ENCODE data around the gene SLC15A3.

DNA sequence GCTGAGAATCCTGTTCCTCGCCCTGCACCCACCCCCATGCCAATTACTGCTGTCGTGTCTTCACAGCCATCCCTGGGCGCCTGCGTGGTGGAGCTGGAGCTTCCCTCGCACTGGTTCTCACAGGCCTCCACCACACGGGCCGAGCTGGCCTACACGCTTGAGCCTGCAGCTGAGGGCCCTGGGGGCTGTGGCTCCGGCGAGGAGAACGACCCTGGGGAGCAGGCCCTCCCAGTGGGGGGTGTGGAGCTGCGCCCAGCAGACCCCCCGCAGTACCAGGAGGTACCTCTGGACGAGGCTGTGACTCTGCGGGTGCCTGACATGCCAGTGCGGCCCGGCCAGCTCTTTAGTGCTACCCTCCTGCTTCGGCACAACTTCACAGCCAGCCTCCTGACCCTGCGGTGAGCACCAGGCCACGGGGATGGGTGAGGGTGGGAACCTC lies 23.4 kb downstream of the SLC15A3 start:
- TF ChIP-seq, protein P1, sequence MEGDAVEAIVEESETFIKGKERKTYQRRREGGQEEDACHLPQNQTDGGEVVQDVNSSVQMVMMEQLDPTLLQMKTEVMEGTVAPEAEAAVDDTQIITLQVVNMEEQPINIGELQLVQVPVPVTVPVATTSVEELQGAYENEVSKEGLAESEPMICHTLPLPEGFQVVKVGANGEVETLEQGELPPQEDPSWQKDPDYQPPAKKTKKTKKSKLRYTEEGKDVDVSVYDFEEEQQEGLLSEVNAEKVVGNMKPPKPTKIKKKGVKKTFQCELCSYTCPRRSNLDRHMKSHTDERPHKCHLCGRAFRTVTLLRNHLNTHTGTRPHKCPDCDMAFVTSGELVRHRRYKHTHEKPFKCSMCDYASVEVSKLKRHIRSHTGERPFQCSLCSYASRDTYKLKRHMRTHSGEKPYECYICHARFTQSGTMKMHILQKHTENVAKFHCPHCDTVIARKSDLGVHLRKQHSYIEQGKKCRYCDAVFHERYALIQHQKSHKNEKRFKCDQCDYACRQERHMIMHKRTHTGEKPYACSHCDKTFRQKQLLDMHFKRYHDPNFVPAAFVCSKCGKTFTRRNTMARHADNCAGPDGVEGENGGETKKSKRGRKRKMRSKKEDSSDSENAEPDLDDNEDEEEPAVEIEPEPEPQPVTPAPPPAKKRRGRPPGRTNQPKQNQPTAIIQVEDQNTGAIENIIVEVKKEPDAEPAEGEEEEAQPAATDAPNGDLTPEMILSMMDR (IDR thresholded peaks at IDR 0.05), result no peak
- TF ChIP-seq POLR2A (IDR thresholded peaks at IDR 0.05), result no peak
